SU-DHL-6 (cell line): Measurements from ENCODE around the gene TXNL1.

Experiments used
- EZH2phosphoT487 ChIP-seq: fragments of 200-600 bp; sonication (generic), shearing (Covaris generic); conservative IDR thresholded peaks from 2 replicates; pipeline ENCODE4 v1.6.1; 2018; ENCODE audit warnings: mild to moderate bottlenecking, antibody characterized with exemption, low read length, moderate library complexity, mixed read lengths
- TF ChIP-seq, protein P1 (sequence below): fragments of 200-600 bp; sonication (generic); IDR thresholded peaks from one replicate; pipeline ENCODE4 v1.5.1; 2017; ENCODE audit warnings: antibody characterized with exemption, mild to moderate bottlenecking, low read length, moderate library complexity; ENCODE audit not compliant: insufficient read depth, poor library complexity, severe bottlenecking

GRCh38 chr18:56672981-56673380 lies 34.6 kb upstream of the TXNL1 start:
- TF ChIP-seq, protein P1, sequence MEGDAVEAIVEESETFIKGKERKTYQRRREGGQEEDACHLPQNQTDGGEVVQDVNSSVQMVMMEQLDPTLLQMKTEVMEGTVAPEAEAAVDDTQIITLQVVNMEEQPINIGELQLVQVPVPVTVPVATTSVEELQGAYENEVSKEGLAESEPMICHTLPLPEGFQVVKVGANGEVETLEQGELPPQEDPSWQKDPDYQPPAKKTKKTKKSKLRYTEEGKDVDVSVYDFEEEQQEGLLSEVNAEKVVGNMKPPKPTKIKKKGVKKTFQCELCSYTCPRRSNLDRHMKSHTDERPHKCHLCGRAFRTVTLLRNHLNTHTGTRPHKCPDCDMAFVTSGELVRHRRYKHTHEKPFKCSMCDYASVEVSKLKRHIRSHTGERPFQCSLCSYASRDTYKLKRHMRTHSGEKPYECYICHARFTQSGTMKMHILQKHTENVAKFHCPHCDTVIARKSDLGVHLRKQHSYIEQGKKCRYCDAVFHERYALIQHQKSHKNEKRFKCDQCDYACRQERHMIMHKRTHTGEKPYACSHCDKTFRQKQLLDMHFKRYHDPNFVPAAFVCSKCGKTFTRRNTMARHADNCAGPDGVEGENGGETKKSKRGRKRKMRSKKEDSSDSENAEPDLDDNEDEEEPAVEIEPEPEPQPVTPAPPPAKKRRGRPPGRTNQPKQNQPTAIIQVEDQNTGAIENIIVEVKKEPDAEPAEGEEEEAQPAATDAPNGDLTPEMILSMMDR: no peak
- no peak for TF ChIP-seq EZH2phosphoT487
